GM12873 (cell line): ENCODE results near the gene KDM6B.
A peak's percentile ranks its signal among the peaks of the same experiment; 100 is the strongest.

Source experiments
- TF ChIP-seq, protein P1 (sequence below): IDR thresholded peaks from 2 replicates; pipeline ENCODE4 v1.5.1; 2012; ENCODE audit warnings: low read depth, mild to moderate bottlenecking, moderate library complexity, low read length, control low read depth; ENCODE audit not compliant: insufficient read depth; ENCODE audit errors: missing control alignments

Gene KDM6B

DNA sequence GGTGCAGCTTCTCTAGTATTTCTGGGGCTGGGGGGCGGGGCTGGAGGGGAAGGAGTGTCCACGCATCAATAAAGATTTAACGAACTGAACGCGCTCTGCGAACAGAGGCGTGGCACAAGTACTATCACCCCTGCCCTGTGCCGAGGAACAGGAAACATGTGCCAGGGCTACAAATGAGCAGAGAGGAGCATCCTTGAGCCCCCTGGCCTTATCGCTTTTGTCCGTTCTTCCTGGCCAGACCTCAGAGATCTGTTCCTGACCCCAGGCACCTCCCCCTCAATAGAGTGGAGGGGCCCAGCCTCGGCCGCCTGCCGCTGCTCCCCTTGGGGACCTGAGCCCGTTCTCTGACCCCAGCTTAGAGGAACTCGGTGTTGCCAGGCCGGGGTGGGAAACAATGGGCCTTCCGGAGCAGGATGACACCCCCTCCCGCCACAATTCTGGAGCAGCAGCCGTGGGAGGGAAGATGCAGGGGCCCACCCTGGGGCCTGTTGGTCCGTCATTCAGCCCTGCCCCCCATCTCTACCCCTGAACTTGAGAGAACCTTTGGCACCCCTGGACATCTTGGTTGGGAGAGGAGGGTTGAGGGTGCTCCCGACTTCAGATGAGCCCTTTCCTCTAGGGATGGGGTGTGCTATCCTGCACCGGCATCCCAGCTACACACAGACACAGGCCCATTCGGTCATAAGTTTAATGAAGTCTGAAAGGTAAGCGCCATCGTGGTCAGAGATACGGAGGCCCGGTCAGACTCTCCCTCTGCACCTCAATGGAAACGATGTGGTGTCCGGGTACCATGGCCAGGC, 22.2 kb downstream of the KDM6B start:
- TF ChIP-seq, protein P1, sequence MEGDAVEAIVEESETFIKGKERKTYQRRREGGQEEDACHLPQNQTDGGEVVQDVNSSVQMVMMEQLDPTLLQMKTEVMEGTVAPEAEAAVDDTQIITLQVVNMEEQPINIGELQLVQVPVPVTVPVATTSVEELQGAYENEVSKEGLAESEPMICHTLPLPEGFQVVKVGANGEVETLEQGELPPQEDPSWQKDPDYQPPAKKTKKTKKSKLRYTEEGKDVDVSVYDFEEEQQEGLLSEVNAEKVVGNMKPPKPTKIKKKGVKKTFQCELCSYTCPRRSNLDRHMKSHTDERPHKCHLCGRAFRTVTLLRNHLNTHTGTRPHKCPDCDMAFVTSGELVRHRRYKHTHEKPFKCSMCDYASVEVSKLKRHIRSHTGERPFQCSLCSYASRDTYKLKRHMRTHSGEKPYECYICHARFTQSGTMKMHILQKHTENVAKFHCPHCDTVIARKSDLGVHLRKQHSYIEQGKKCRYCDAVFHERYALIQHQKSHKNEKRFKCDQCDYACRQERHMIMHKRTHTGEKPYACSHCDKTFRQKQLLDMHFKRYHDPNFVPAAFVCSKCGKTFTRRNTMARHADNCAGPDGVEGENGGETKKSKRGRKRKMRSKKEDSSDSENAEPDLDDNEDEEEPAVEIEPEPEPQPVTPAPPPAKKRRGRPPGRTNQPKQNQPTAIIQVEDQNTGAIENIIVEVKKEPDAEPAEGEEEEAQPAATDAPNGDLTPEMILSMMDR, result no peak

DNA sequence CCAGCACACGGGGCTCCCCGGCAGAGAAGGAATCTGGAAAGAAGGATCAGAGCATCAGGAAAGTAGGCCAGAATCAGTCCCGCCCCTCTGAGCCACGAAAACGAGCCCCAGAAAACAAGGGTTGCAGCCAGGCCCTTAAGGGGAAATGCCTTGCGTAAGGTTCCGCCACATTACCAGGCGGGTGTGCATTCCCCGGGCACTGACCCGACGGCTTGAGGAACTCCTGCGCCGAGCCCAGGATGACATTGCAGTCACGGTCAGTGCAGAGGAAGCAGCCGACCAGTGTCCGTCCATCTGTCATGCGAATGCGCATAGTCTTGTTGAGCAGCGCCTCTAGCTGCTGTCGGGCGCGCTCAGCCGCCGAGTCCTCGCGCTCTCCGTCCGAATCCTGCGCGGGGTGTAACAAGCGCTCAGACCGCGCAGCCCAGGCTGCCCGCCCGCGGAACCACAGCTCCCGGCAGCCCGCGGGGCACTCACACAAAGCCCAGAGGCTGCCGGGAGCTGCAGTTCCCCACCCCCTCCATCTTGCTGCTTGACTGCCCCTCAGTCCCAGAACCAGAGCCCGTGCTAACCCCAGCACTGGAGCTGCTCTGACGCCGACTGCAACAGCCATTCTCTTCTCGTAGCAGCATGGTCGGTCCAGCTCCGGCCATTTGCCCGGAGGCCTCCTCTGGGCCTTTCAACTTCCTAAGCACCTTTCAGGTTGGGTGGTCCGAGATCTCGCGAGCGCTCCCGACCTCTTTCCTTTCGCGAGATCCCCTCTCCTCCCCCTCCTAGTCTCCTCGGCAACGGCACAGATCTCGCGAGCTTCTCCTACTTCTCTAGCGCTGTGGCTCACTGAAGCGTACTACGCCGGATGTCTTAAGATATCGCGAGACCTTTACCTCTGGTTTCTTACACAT, 23.0 kb downstream of the KDM6B start, which contains the start of gene NAA38:
TSS of gene NAA38 (minus strand) at position 749 of the 902 bp plus-strand sequence. CDS start at position 653, 96 bp downstream.
- TF ChIP-seq, protein P1, result peak; percentile 51

DNA sequence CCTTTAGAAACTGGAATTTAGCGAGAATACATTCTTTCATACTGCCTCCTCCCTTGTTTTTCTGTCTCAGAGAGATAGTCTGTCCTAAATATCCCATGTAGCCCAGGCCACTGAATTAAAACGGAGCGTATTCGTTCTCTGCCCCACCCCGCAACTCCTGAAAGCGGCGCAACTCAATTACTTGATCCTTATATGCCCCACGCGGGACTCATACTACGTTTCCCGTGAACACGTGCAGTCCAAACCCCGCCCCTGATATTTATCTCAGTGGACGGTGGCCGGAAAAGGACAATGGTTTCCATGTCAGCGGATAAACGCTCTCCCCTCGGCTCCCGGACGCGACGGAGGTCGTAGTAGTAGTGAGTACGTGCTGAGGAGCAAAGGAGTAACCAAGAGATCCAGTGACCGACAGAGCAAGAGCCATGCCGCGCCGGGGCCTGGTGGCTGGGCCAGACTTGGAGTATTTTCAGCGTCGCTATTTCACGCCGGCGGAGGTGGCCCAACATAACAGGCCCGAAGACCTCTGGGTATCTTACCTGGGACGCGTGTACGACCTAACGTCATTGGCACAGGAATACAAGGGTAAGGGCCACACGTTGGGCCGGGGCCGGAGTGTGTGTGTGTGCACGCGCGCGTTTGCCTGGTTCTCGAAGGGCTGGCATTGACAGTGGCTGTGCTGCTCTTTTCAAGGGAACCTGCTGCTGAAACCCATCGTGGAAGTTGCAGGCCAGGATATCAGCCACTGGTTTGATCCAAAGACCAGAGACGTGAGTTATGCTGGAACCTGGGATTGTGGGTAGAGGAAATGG, 23.9 kb downstream of the KDM6B start, which contains the start of gene CYB5D1:
TSS of gene CYB5D1 (plus strand) at position 291 of the 809 bp plus-strand sequence. CDS start at position 423, 132 bp downstream.
- TF ChIP-seq, protein P1, result no peak

DNA sequence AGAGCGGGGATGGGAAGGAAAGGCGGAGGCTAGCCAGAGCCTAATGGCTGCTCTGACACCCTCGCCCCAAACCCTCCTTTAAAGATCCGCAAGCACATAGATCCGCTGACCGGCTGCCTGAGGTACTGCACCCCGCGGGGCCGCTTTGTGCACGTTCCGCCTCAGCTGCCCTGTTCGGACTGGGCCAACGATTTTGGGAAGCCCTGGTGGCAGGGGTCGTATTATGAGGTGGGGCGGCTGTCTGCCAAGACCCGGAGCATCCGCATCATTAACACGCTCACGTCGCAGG, 24.4 kb downstream of the KDM6B start:
- TF ChIP-seq, protein P1, result peak; percentile 55

DNA sequence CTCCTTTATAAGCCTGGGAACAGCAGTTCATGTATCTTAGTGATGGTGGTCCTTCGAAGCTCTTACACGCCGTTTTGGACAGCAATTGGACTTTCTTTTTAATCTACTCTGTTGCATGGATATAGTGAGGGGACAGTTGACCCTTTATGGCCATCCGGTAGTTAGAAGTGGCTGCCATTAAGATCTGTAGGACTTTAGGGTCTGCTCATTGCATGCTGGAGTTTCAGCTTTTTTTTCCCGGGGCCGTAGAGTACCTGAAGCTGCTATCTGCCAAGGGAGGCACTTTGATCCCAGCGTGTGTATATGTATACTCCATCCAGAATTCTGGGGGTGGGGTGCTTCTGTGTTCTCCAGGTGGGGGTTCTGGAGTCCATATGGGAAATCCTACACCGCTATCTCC, 25.0 kb downstream of the KDM6B start:
- TF ChIP-seq, protein P1, result no peak

DNA sequence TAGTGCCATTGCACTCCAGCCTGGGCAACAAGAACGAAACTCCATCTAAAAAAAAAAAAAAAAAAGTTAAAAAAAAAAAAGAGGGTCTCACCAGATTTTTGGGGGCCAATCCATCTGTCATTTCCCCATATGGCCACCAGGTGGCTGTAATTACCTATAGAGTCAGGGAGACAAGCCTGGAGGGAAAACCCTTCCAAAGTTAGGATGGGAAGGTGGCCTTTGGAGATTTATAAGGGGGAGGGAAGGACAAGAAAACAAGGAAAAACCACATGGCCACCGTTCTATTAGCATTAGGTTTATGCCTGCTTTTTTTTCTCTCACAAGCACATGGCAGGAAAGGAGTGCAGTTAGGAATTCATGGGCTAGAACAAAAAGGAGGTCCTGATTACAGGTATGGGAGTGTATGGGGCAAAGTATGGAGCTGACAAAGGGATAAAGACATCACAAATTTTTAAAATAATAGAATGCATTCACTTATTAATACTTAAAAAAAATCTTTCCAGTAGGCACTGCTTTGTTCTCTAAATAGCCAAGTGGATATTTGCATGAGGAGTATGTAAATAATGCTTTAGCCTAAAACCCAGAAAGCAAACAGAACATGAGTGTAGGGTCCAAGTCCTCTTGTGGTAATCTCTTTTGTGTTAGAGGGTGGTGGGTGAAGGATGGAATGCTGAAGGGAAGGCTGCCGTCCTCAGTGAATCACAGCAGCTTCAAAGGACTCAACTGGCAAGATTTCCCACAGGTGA, 28.8 kb downstream of the KDM6B start:
- TF ChIP-seq, protein P1, result peak; percentile 69
